Activated CD8-positive, alpha-beta memory T cell treated with anti-CD3 and anti-CD28 coated beads for 36 hours (primary cell): ENCODE measurements around the gene KCNN4. TPM values are rescaled to one million over a fixed set of nuclear protein-coding genes. Genes with fewer than 3 reads are reported as not detected.

Experiments
- total RNA-seq, 2 experiments: library from RNA; stranded (reverse); gene quantifications; one replicate each; pipeline ENCODE4 v1.2.3, GENCODE V29; 2021

The KCNN4 gene
- total RNA-seq, 2 experiments from 2014 or later = 83.8 to 89.2 TPM

Other genes starting within 250 kb of the KCNN4 start
- gene ZNF575, start 247.8 kb downstream of the KCNN4 start, total RNA-seq = 1 to 10 TPM; 1.3 to 2.2 TPM
- 10 to 100 TPM; 33.1 to 39.5 TPM for gene XRCC1, start 205.4 kb downstream of the KCNN4 start, total RNA-seq
- gene PINLYP, start 205.2 kb downstream of the KCNN4 start, total RNA-seq = 10 to 100 TPM; 14.9 to 15.1 TPM
- gene IRGQ, start 184.8 kb downstream of the KCNN4 start, total RNA-seq = 10 to 100 TPM; 27.7 to 28.1 TPM
- 10 to 100 TPM; 21.0 TPM for gene ZNF576, start 184.4 kb downstream of the KCNN4 start, total RNA-seq
- gene SRRM5, start 168.9 kb downstream of the KCNN4 start, total RNA-seq = under 1 TPM; 0.08 to 0.40 TPM
- 10 to 100 TPM; 19.8 to 20.1 TPM for gene ZNF428, start 161.3 kb downstream of the KCNN4 start, total RNA-seq
- under 1 TPM; 0.17 to 0.48 TPM for gene CADM4, start 141.1 kb downstream of the KCNN4 start, total RNA-seq
- gene PLAUR, start 110.8 kb downstream of the KCNN4 start, total RNA-seq = 1 to 10 TPM; 6.3 to 6.6 TPM
- gene IRGC, start 64.9 kb downstream of the KCNN4 start, total RNA-seq = not detected
- 10 to 100 TPM; 77.6 to 80.4 TPM for gene SMG9, start 26.0 kb downstream of the KCNN4 start, total RNA-seq
- gene LYPD5, start 21.5 kb upstream of the KCNN4 start, total RNA-seq = under 1 TPM; 0.32 to 0.73 TPM
- 1 to 10 TPM; 4.8 to 5.0 TPM for gene ZNF283, start 46.3 kb upstream of the KCNN4 start, total RNA-seq
- 1 to 10 TPM; 1.2 to 1.5 TPM for gene ZNF404, start 103.0 kb upstream of the KCNN4 start, total RNA-seq
- gene ZNF45, start 154.3 kb upstream of the KCNN4 start, total RNA-seq = 10 to 100 TPM in 1 of 2 experiments, 1 to 10 TPM in 1; 8.9 to 10.0 TPM
- 1 to 10 TPM; 1.3 to 1.4 TPM for gene ZNF221, start 170.3 kb upstream of the KCNN4 start, total RNA-seq
- gene ZNF155, start 203.2 kb upstream of the KCNN4 start, total RNA-seq = 1 to 10 TPM; 4.3 to 4.8 TPM
- gene ZNF230, start 222.0 kb upstream of the KCNN4 start, total RNA-seq = 1 to 10 TPM; 2.3 to 3.6 TPM
- gene ZNF222, start 244.4 kb upstream of the KCNN4 start, total RNA-seq = 1 to 10 TPM; 1.7 to 1.8 TPM